SK-N-SH (cell line): Measurements from ENCODE around the gene RASGRF1. TPM values are rescaled to one million over a fixed set of nuclear protein-coding genes. Genes with fewer than 3 reads are reported as not detected.

ENCODE experiments used
- CTCF ChIA-PET: fragments of 300-600, 350-600 bp; formaldehyde crosslinking; extraction: SDS; loops from one replicate; lab custom pipeline; 2021; lab: Yijun Ruan, JAX
- POLR2A ChIA-PET: fragments of 350-600 bp; sonication (Branson Sonifier 250); formaldehyde crosslinking; extraction: SDS; loops from one replicate; lab custom pipeline; 2020; ENCODE audit warnings: antibody characterized with exemption, inconsistent platforms; lab: Yijun Ruan, JAX
- DNase-seq: peaks from one replicate; pipeline ENCODE4 v3.0.0; 2012
- H2AFZ ChIP-seq: fragments of 200-600 bp; sonication (generic); 2 replicates; pipeline ENCODE4 v1.8.1; 2016; ENCODE audit warnings: antibody characterized with exemption, mild to moderate bottlenecking, low read depth
- H3F3A ChIP-seq: fragments of 200-600 bp; sonication (generic); replicated peaks from 2 replicates; pipeline ENCODE3; 2016; ENCODE audit warnings: antibody characterized with exemption, mild to moderate bottlenecking; ENCODE audit not compliant: insufficient read depth
- H3K27ac ChIP-seq, 2 experiments: fragments of 200-500 bp in 1 of 2; fragments of 200-600 bp in 1 of 2; sonication (Bioruptor generic) in 1 of 2; sonication (generic), shearing (Covaris generic) in 1 of 2; 2 replicates each; pipeline versions ENCODE4 v1.5.1 to v1.6.1; 2014 to 2016; ENCODE audit warnings: low read depth in 2 of 2, inconsistent platforms in 1 of 2, low read length in 1 of 2, mild to moderate bottlenecking in 1 of 2, mixed read lengths in 1 of 2
- H3K27me3 ChIP-seq: fragments of 200-600 bp; sonication (generic), shearing (Covaris generic); 2 replicates; pipeline ENCODE4 v1.6.1; 2016; ENCODE audit warnings: mixed run types; ENCODE audit not compliant: insufficient read depth
- H3K36me3 ChIP-seq, 2 experiments: fragments of 200-500 bp in 1 of 2; fragments of 200-600 bp in 1 of 2; sonication (Bioruptor generic) in 1 of 2; sonication (generic) in 1 of 2; replicated peaks in 1 of 2; 2 replicates each; pipeline versions ENCODE3 to v1.5.1; 2014 to 2016; ENCODE audit warnings: low read length in 1 of 2, mild to moderate bottlenecking in 1 of 2; ENCODE audit not compliant: insufficient read depth in 2 of 2, control insufficient read depth in 1 of 2
- H3K4me1 ChIP-seq, 2 experiments: fragments of 200-500 bp in 1 of 2; fragments of 200-600 bp in 1 of 2; sonication (Bioruptor generic) in 1 of 2; sonication (generic), shearing (Covaris generic) in 1 of 2; 2 replicates each; pipeline versions ENCODE4 v1.5.1 to v1.6.1; 2014 to 2016; ENCODE audit warnings: low read depth in 1 of 2, low read length in 1 of 2, mixed run types in 1 of 2; ENCODE audit not compliant: insufficient read depth in 2 of 2, control insufficient read depth in 1 of 2
- H3K4me2 ChIP-seq: fragments of 200-600 bp; sonication (generic), shearing (Covaris generic); 2 replicates; pipeline ENCODE4 v1.6.1; 2017; ENCODE audit warnings: mixed run types
- H3K4me3 ChIP-seq, 2 experiments: fragments of 200-500 bp in 1 of 2; fragments of 200-600 bp in 1 of 2; sonication (Bioruptor generic) in 1 of 2; sonication (generic), shearing (Covaris generic) in 1 of 2; 2 replicates each; pipeline versions ENCODE4 v1.5.1 to v1.8.1; 2014 to 2016; ENCODE audit warnings: low read depth in 2 of 2, inconsistent platforms in 1 of 2, low read length in 1 of 2, mild to moderate bottlenecking in 1 of 2, mixed read lengths in 1 of 2, moderate library complexity in 1 of 2
- H3K79me2 ChIP-seq: fragments of 200-600 bp; sonication (generic); 2 replicates; pipeline ENCODE4 v1.8.1; 2017; ENCODE audit warnings: mild to moderate bottlenecking; ENCODE audit not compliant: insufficient read depth
- H3K9ac ChIP-seq: fragments of 200-600 bp; sonication (generic); 2 replicates; pipeline ENCODE4 v1.6.1; 2017; ENCODE audit warnings: mixed run types
- H3K9me2 ChIP-seq: fragments of 200-600 bp; sonication (generic); 2 replicates; pipeline ENCODE4 v1.6.1; 2017; ENCODE audit warnings: mixed run types
- H3K9me3 ChIP-seq: fragments of 200-600 bp; sonication (generic); 2 replicates; pipeline ENCODE4 v1.6.1; 2017; ENCODE audit warnings: mixed run types, mild to moderate bottlenecking, moderate library complexity
- H4K20me1 ChIP-seq: fragments of 200-600 bp; sonication (generic); 2 replicates; pipeline ENCODE4 v1.6.1; 2017; ENCODE audit warnings: mild to moderate bottlenecking, mixed run types; ENCODE audit not compliant: insufficient read depth
- CHD2 ChIP-seq: fragments of 150-350 bp; IDR thresholded peaks from 2 replicates; pipeline ENCODE4 v1.6.1; 2018; ENCODE audit warnings: low read length; ENCODE audit not compliant: partially characterized antibody
- FOSL2 ChIP-seq: IDR thresholded peaks from 2 replicates; pipeline ENCODE4 v1.4.0; 2012; ENCODE audit warnings: low read depth, mild to moderate bottlenecking, moderate library complexity, borderline replicate concordance
- GABPA ChIP-seq: IDR thresholded peaks from 2 replicates; pipeline ENCODE4 v1.4.0; 2012; ENCODE audit warnings: low read depth, mild to moderate bottlenecking
- GATA2 ChIP-seq: sonication (generic); formaldehyde crosslinking; IDR thresholded peaks from 2 replicates; pipeline ENCODE4 v1.5.0; 2020; ENCODE audit warnings: mild to moderate bottlenecking, missing genetic modification reagents
- JUND ChIP-seq: IDR thresholded peaks from 2 replicates; pipeline ENCODE4 v1.4.0; 2012
- MAX ChIP-seq: IDR thresholded peaks from 2 replicates; pipeline ENCODE4 v1.4.0; 2012; ENCODE audit warnings: low read depth
- MEF2A ChIP-seq: IDR thresholded peaks from 2 replicates; pipeline ENCODE4 v1.4.0; 2012; ENCODE audit warnings: low read depth, borderline replicate concordance
- MXI1 ChIP-seq: IDR thresholded peaks from 2 replicates; pipeline ENCODE4 v1.6.1; 2012; ENCODE audit warnings: mild to moderate bottlenecking, low read depth, low read length, improper control_type of control experiment
- NFIC ChIP-seq: IDR thresholded peaks from 2 replicates; pipeline ENCODE4 v1.4.0; 2012; ENCODE audit warnings: borderline replicate concordance
- NRF1 ChIP-seq: IDR thresholded peaks from 2 replicates; pipeline ENCODE4 v1.6.1; 2012; ENCODE audit warnings: low read depth, mild to moderate bottlenecking, low read length
- POLR2AphosphoS5 ChIP-seq: IDR thresholded peaks from 2 replicates; pipeline ENCODE4 v1.6.1; 2012; ENCODE audit warnings: low read depth, low read length
- RCOR1 ChIP-seq: fragments of 150-350 bp; IDR thresholded peaks from 2 replicates; pipeline ENCODE4 v1.6.1; 2017; ENCODE audit warnings: antibody characterized with exemption, low read length
- RFX5 ChIP-seq: IDR thresholded peaks from 2 replicates; pipeline ENCODE4 v1.6.1; 2012; ENCODE audit warnings: mild to moderate bottlenecking, improper control_type of control experiment, low read length
- RXRA ChIP-seq: IDR thresholded peaks from 2 replicates; pipeline ENCODE4 v1.4.0; 2012; ENCODE audit warnings: low read depth, mild to moderate bottlenecking, borderline replicate concordance
- SMC3 ChIP-seq: IDR thresholded peaks from 2 replicates; pipeline ENCODE4 v1.6.1; 2012; ENCODE audit warnings: low read depth, low read length, improper control_type of control experiment
- TAF1 ChIP-seq: IDR thresholded peaks from 2 replicates; pipeline ENCODE4 v1.6.1; 2012; ENCODE audit warnings: low read depth, mild to moderate bottlenecking, low read length, moderate library complexity, borderline replicate concordance
- WGBS: methylation state at CpG from one replicate; pipeline ENCODE4 v1.1.6; 2017; ENCODE audit warnings: low lambda C conversion rate; 5-methylcytosine and 5-hydroxymethylcytosine counted together
- polyA plus RNA-seq, 3 experiments: library from polyadenylated mRNA; depleted of rRNA; stranded (reverse); fragments of >200 nt; gene quantifications; 2 replicates each; pipeline ENCODE4 v1.2.3, GENCODE V29; 2012
- TF ChIP-seq, protein P1 (sequence below): IDR thresholded peaks from 2 replicates; pipeline ENCODE4 v1.6.1; 2012; ENCODE audit warnings: mild to moderate bottlenecking, low read depth, low read length, moderate library complexity
- TF ChIP-seq, protein P2 (sequence below): IDR thresholded peaks from 2 replicates; pipeline ENCODE4 v1.4.0; 2012; ENCODE audit warnings: low read depth, borderline replicate concordance

The RASGRF1 gene
- polyA plus RNA-seq, 1 of the 3 experiments (the other 2 are of a cell fraction) = 0.10 TPM

DNA sequence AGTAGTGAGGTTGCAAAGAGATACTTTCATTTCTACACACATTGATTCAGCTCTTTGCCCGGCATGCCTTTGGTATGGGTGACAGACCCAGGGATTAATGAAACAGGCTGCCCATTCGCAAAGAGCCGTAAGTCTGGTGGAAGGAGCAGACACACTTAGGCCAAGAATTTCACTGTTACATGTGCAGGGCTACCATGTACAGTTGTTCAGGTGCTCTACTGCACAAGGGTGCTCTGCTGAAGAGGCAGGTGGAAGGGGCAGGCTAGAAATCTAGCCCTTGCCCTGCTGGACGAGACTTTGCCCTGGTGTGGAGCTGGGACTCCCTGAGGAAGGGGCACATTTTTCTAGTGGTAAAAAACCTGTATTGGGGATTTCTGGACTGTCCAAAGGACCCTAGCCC is 26.2 kb upstream of the RASGRF1 start:
- no peaks in the 10 kb centered on the region for H3K79me2 ChIP-seq
- no peaks in the 10 kb centered on the region for H3K4me1 ChIP-seq
- no peak for DNase-seq
- POLR2A ChIA-PET = no interaction called here
- H2AFZ ChIP-seq = no peak overlapping the region
- no peaks in the 10 kb centered on the region for H3K36me3 ChIP-seq
- no peak for TF ChIP-seq GATA2 (CRISPR knock-in tag)
- no peak for TF ChIP-seq NRF1
- no peak for TF ChIP-seq MXI1
- TF ChIP-seq FOSL2 = no peak
- no peak for TF ChIP-seq JUND
- TF ChIP-seq CHD2 = no peak
- TF ChIP-seq MEF2A = no peak
- TF ChIP-seq MAX = no peak
- no peak for TF ChIP-seq SMC3
- TF ChIP-seq POLR2AphosphoS5 = no peak
- no peak for TF ChIP-seq TAF1
- TF ChIP-seq RXRA = no peak
- no peak for TF ChIP-seq RFX5
- TF ChIP-seq, protein P1, sequence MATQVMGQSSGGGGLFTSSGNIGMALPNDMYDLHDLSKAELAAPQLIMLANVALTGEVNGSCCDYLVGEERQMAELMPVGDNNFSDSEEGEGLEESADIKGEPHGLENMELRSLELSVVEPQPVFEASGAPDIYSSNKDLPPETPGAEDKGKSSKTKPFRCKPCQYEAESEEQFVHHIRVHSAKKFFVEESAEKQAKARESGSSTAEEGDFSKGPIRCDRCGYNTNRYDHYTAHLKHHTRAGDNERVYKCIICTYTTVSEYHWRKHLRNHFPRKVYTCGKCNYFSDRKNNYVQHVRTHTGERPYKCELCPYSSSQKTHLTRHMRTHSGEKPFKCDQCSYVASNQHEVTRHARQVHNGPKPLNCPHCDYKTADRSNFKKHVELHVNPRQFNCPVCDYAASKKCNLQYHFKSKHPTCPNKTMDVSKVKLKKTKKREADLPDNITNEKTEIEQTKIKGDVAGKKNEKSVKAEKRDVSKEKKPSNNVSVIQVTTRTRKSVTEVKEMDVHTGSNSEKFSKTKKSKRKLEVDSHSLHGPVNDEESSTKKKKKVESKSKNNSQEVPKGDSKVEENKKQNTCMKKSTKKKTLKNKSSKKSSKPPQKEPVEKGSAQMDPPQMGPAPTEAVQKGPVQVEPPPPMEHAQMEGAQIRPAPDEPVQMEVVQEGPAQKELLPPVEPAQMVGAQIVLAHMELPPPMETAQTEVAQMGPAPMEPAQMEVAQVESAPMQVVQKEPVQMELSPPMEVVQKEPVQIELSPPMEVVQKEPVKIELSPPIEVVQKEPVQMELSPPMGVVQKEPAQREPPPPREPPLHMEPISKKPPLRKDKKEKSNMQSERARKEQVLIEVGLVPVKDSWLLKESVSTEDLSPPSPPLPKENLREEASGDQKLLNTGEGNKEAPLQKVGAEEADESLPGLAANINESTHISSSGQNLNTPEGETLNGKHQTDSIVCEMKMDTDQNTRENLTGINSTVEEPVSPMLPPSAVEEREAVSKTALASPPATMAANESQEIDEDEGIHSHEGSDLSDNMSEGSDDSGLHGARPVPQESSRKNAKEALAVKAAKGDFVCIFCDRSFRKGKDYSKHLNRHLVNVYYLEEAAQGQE = no peak
- no peak for TF ChIP-seq GABPA
- TF ChIP-seq, protein P2, sequence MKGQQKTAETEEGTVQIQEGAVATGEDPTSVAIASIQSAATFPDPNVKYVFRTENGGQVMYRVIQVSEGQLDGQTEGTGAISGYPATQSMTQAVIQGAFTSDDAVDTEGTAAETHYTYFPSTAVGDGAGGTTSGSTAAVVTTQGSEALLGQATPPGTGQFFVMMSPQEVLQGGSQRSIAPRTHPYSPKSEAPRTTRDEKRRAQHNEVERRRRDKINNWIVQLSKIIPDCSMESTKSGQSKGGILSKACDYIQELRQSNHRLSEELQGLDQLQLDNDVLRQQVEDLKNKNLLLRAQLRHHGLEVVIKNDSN = no peak
- TF ChIP-seq RCOR1 = no peak
- no peak for TF ChIP-seq NFIC
- TF ChIP-seq, all 33 proteins: peak for 0
- CTCF ChIA-PET = interaction anchor here (1.4 to 2.7 kb wide), 3 partner anchors 13 to 109 kb away, joined by 3 to 11 read pairs (median 7); no protein-coding TSS in a partner anchor
- Histone ChIP-seq H3F3A (no peaks in the 10 kb centered on the region), H3K4me2 (no peak overlapping the region), H3K9ac (no peak overlapping the region), H3K9me2 (no peaks in the 10 kb centered on the region), H3K4me3 (no peak overlapping the region), H4K20me1 (no peaks in the 10 kb centered on the region), H3K27ac (no peak overlapping the region), H3K9me3 (no peaks in the 10 kb centered on the region), H3K27me3 (no peaks in the 10 kb centered on the region)
- WGBS = 56% methylated on average over 3 of the region's 4 CpGs
